Lower leg skin (tissue), 3 donors: ENCODE data around the gene PODNL1.

Experiments used
- CTCF ChIP-seq, 3 donors: fragments of 450-650 bp; IDR thresholded peaks; one replicate each; pipeline ENCODE4 v1.5.1; 2016; ENCODE audit warnings: antibody characterized with exemption in 3 of 3, mild to moderate bottlenecking in 3 of 3, moderate library complexity in 2 of 3
- POLR2A ChIP-seq, 2 donors: fragments of 450-650 bp; IDR thresholded peaks; one replicate each; pipeline ENCODE4 v1.6.1; 2016 to 2017; ENCODE audit warnings: antibody characterized with exemption in 2 of 2, mild to moderate bottlenecking in 1 of 2, moderate library complexity in 1 of 2

GRCh38 chr19:13963603-13964105, 25.4 kb upstream of the PODNL1 start:
- TF ChIP-seq CTCF (IDR thresholded peaks at IDR 0.05) (no peak), POLR2A (IDR thresholded peaks at IDR 0.05) (no peak)
